ENCODE data around the gene CHCHD3.
A peak's percentile ranks its signal among the peaks of the same experiment; 100 is the strongest.

The CHCHD3 gene

DNA sequence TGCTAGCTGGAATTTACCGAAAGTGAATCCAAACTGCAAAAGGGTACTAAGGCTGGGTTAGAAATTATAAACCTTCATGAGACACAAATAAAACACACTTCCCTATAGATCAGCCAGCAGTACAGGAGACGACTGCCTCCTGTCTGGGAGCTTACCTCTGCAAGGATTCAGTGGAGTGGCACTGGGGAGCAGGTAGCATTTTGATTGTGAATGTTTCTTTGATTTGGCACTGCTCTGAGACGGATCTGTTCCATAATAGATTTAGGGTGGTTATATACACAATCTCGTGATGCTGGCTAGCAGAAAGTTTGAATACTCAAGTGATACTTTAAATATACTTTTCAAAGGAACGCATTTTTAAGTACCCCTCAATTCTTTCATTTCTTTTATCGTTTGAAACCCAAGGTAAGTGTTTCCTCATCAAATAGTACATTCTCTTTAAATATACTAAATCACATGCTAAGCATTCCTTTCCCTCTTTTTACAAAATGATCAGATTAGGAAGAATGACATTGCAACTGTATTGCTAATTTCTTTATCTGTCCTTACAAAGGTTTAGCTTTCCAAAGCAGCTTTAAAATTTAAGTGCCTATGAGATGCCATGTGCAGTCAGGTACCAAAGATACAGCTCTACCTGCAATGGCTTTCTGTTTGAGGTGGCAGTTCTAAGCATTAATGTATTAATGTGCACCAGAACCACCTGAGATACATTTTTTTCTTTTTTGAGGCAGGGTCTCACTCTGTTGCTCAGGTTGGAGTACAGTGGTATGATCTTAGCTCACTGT is 20.6 kb upstream of the CHCHD3 start:
- TF ChIP-seq, protein P1, sequence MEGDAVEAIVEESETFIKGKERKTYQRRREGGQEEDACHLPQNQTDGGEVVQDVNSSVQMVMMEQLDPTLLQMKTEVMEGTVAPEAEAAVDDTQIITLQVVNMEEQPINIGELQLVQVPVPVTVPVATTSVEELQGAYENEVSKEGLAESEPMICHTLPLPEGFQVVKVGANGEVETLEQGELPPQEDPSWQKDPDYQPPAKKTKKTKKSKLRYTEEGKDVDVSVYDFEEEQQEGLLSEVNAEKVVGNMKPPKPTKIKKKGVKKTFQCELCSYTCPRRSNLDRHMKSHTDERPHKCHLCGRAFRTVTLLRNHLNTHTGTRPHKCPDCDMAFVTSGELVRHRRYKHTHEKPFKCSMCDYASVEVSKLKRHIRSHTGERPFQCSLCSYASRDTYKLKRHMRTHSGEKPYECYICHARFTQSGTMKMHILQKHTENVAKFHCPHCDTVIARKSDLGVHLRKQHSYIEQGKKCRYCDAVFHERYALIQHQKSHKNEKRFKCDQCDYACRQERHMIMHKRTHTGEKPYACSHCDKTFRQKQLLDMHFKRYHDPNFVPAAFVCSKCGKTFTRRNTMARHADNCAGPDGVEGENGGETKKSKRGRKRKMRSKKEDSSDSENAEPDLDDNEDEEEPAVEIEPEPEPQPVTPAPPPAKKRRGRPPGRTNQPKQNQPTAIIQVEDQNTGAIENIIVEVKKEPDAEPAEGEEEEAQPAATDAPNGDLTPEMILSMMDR (conservative IDR thresholded peaks at IDR 0.05) = no peak
- no peak overlapping the region for H3K27ac ChIP-seq

DNA sequence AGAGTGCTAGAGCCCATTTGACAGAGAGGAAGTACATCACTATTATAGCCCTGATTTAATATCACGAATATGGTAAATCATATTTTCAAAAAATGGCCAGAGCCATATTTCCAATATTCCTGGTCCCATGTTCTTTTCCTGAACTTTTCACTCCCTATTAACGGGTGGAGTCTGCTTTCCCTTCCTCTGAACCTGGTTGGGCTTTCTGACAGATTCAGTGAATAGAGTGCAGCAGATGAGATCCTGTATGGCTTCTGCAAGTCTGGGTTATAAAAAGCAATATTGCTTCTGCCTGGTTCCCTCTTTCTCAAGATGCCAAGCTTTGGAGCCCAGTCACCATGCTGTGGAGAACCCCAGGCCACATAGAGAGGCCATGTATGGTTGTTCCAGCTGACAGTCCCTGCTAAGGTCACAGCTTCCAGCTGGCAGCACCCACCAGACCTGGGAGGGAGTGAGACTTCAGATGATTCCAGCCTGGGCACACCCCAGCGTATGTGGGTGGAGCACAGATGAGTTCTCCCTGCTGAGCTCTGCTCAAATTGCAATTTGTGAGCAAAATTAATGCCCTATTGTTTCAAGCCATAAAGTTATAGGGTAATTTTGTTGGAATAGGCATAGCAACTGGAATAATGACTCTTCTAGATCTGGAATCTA is 17.9 kb upstream of the CHCHD3 start:
- H3K27ac ChIP-seq = no peak overlapping the region
- TF ChIP-seq, protein P1 (conservative IDR thresholded peaks at IDR 0.05) = no peak

GRCh38 chr7:133095119-133095671 is 13.3 kb upstream of the CHCHD3 start:
- H3K27ac ChIP-seq = no peak overlapping the region
- TF ChIP-seq, protein P1 (conservative IDR thresholded peaks at IDR 0.05) = no peak

GRCh38 chr7:133091943-133092464 is 10.1 kb upstream of the CHCHD3 start:
- H3K27ac ChIP-seq = no peak overlapping the region
- TF ChIP-seq, protein P1 (conservative IDR thresholded peaks at IDR 0.05) = no peak

DNA sequence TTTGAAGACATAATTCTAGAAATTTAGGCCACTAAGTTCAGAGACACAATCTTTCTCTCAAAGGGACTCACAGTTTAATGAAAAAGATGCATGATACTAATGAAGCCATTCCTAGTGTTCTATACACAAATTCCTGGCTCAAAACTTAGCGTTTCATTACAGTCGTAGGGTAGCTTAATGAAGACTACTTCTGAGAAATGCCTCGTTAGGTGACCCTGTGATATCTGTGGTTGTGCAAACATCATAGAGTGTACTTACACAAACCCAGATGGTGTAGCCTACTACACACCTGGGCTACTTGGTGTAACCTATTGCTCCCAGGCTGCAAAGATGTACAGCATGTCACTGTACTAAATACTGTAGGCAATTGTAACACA is 488 bp upstream of the CHCHD3 start:
- TF ChIP-seq, protein P1 (conservative IDR thresholded peaks at IDR 0.05) = no peak
- H3K27ac ChIP-seq = peak overlapping the region; percentile 78; the same call in 1 of the 2 replicates

- H3K27ac ChIP-seq = peak overlapping the region; percentile 78
- TF ChIP-seq, protein P1 (conservative IDR thresholded peaks at IDR 0.05) = no peak
Observed at GRCh38 chr7:133081119-133081598, 731 bp downstream of the CHCHD3 start.

- TF ChIP-seq, protein P1 (conservative IDR thresholded peaks at IDR 0.05) = no peak
- H3K27ac ChIP-seq = no peak overlapping the region
Observed at GRCh38 chr7:133079296-133079695, 2.6 kb downstream of the CHCHD3 start.
